ENCODE measurements around the gene PRKAG2.
A peak's percentile ranks its signal among the peaks of the same experiment; 100 is the strongest.

Gene PRKAG2

GRCh38 chr7:151524845-151525244 lies 352.1 kb downstream of the PRKAG2 start:
- no peak for DNase-seq (ENCODE audit: low spot score)
- H3K27ac ChIP-seq = no peak overlapping the region
- no peak overlapping the region for H3K4me3 ChIP-seq
- TF ChIP-seq CTCF (IDR thresholded peaks at IDR 0.05) = no peak

- no peak for TF ChIP-seq CTCF (IDR thresholded peaks at IDR 0.05)
- no peak for DNase-seq (ENCODE audit: low spot score)
- H3K4me3 ChIP-seq = no peak overlapping the region
- H3K27ac ChIP-seq = no peak overlapping the region
These were observed 352.6 kb downstream of the PRKAG2 start for GRCh38 chr7:151524331-151524730.

- DNase-seq (ENCODE audit: low spot score) = peak; percentile 84
These were observed 356.3 kb downstream of the PRKAG2 start for GRCh38 chr7:151520419-151521261.

GRCh38 chr7:151519765-151520418 lies 357.0 kb downstream of the PRKAG2 start, which contains the start of gene RHEB:
Gene RHEB (minus strand): TSS chr7:151519895. CDS start chr7:151519511, 384 bp downstream.
- Histone ChIP-seq H3K27ac (peak within 1 kb of the TSS; percentile 98 to 100), H3K4me3 (peak within 1 kb of the TSS; percentile 99)
- no peak for TF ChIP-seq CTCF (IDR thresholded peaks at IDR 0.05)
- DNase-seq (ENCODE audit: low spot score) = peak; percentile 100

More at GRCh38 chr7:151520419-151521261, 356.3 kb downstream of the PRKAG2 start:
- Histone ChIP-seq H3K4me3 (peak overlapping the region; percentile 72), H3K27ac (peak overlapping the region; percentile 98 to 100)
- no peak for TF ChIP-seq CTCF (IDR thresholded peaks at IDR 0.05)

DNA sequence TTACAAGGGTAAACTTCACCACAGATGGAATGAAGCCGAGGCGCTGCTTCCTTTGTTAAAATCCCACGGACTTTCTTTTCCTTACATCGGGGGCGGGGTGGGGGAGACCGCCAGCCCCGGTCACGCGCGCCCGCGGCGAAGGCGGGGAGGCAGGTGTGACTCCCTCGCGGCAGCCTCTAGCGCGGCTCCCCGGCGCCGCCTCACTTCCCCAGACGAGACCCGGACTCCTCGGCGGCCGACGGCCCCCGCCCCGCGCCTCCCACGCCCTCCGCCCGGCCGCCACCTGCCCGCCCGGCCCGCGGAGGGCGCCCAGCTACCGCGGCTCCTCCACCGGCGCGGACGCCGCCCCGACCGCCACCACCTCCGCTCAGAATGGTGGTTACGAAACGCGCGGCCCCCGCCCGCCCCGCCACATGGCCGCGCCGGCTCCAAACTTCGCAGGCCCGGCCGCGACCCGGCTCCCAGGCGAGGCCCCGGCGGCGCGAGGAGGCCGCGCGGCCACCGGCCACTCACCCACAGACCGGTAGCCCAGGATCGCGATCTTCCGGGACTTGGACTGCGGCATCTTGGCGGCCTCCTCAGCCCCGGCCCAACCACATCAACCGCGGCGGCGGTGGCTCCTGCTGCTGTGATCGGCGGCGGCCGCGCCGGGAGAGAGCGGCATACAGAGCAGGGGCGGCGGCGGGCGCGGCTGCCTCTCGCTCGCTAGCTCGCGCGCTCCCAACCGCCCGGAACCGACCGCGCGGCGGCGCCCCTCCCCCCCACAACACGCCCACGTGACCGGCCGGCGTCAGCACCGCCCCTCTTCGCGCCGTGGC lies 357.8 kb downstream of the PRKAG2 start:
- H3K4me3 ChIP-seq = peak overlapping the region; percentile 99
- peak; percentile 77 for DNase-seq (ENCODE audit: low spot score)

DNA sequence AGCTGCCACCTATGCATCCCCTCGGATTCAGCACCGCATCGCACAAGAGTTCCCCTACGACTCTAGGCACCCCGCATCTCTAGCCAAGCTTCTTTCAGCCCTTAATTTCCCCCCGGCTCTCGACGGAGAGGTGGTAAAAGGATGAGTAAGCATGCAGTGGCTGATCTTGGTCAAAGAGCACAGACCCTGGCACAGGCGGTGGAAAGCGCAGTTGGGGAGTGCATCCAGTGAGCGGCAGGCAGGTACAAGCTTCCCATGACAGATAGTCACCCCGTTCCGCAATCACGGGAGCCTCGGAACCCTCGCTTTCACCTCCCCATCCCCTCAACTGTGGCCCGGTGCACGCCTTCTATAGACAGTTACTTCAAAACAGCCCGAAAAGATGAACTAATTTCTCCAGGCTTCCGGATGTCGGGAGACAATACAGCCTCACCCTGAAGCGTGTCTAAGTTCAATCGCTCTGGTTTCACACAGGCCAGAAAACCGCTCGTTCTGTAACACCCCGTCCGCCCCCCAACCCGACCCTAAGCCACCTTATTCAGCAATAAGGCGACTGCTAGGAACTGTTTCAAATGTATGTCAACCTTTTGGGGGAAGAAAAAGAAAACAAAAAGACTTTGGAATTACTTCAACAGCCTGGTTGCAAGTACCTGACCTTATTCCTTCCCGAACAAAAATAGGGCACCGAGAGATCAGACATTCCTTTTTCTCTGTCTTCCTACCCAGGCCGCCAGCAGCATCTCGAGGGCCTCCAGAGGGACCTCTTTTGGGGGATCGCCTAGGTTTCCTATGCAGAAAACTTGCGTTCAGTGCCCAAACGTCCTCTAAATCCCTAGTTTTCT lies 358.6 kb downstream of the PRKAG2 start:
- peak; percentile 80 for DNase-seq (ENCODE audit: low spot score)
- peak overlapping the region; percentile 98 to 100 for H3K27ac ChIP-seq
- peak overlapping the region; percentile 99 for H3K4me3 ChIP-seq
- no peak for TF ChIP-seq CTCF (IDR thresholded peaks at IDR 0.05)

More for the DNA sequence above, 357.8 kb downstream of the PRKAG2 start:
- H3K27ac ChIP-seq = peak overlapping the region; percentile 98 to 100

Data from coronary artery (tissue), 2 donors.